ENCODE data around the gene DCAF5.

Gene DCAF5

DNA sequence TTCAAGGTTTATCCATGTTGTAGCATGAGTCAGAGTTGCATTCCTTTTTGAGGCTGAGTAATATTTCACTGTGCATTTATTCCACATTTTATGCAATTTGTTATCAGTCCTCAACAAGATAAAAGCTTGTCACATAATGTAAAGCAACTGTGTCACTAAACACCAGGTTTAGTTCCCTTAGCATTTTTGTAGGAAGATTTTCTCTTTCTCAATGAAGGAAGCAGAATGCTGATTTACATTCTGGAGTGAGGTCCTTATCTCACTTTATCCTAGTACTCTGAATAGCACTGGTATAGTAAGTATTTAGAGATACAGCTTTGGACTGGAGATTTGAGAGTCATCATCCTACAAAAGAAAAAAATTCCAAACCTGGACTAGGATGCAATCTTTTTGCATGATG is 28.6 kb upstream of the DCAF5 start:
- Histone ChIP-seq H3K27ac (replicated peaks) (no peak overlapping the region), H3K4me3 (replicated peaks; ENCODE audit: insufficient read depth, low read length) (no peak overlapping the region), H3K27me3 (ENCODE audit: insufficient read depth, poor library complexity, severe bottlenecking) (no peaks in the 10 kb centered on the region)
- DNase-seq (ENCODE audit: low read depth in 1 of 2, low spot score in 1 of 2): no peak
- no peak for TF ChIP-seq SPI1 (IDR thresholded peaks at IDR 0.05; ENCODE audit: borderline replicate concordance, low read depth)
- TF ChIP-seq, protein P1, sequence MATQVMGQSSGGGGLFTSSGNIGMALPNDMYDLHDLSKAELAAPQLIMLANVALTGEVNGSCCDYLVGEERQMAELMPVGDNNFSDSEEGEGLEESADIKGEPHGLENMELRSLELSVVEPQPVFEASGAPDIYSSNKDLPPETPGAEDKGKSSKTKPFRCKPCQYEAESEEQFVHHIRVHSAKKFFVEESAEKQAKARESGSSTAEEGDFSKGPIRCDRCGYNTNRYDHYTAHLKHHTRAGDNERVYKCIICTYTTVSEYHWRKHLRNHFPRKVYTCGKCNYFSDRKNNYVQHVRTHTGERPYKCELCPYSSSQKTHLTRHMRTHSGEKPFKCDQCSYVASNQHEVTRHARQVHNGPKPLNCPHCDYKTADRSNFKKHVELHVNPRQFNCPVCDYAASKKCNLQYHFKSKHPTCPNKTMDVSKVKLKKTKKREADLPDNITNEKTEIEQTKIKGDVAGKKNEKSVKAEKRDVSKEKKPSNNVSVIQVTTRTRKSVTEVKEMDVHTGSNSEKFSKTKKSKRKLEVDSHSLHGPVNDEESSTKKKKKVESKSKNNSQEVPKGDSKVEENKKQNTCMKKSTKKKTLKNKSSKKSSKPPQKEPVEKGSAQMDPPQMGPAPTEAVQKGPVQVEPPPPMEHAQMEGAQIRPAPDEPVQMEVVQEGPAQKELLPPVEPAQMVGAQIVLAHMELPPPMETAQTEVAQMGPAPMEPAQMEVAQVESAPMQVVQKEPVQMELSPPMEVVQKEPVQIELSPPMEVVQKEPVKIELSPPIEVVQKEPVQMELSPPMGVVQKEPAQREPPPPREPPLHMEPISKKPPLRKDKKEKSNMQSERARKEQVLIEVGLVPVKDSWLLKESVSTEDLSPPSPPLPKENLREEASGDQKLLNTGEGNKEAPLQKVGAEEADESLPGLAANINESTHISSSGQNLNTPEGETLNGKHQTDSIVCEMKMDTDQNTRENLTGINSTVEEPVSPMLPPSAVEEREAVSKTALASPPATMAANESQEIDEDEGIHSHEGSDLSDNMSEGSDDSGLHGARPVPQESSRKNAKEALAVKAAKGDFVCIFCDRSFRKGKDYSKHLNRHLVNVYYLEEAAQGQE (IDR thresholded peaks at IDR 0.05; ENCODE audit: insufficient replicate concordance, low read depth): no peak
- no peak for TF ChIP-seq CTCF (IDR thresholded peaks at IDR 0.05; ENCODE audit: insufficient read depth, low read length)
- TF ChIP-seq GABPA (IDR thresholded peaks at IDR 0.05; ENCODE audit: low read depth): no peak
- no peak for TF ChIP-seq POLR2AphosphoS5 (IDR thresholded peaks at IDR 0.05; ENCODE audit: low read depth)

- Histone ChIP-seq H3K4me3 (replicated peaks; ENCODE audit: insufficient read depth, low read length) (no peak overlapping the region), H3K27ac (replicated peaks) (no peak overlapping the region), H3K27me3 (ENCODE audit: insufficient read depth, poor library complexity, severe bottlenecking) (no peaks in the 10 kb centered on the region)
- TF ChIP-seq CTCF (IDR thresholded peaks at IDR 0.05; ENCODE audit: insufficient read depth, low read length) (no peak), SPI1 (IDR thresholded peaks at IDR 0.05; ENCODE audit: borderline replicate concordance, low read depth) (no peak), GABPA (IDR thresholded peaks at IDR 0.05; ENCODE audit: low read depth) (no peak), POLR2AphosphoS5 (IDR thresholded peaks at IDR 0.05; ENCODE audit: low read depth) (no peak)
- TF ChIP-seq, protein P1 (IDR thresholded peaks at IDR 0.05; ENCODE audit: insufficient replicate concordance, low read depth): no peak
- DNase-seq (ENCODE audit: low read depth in 1 of 2, low spot score in 1 of 2): no peak
These were observed 22.2 kb upstream of the DCAF5 start for GRCh38 chr14:69175130-69175529.

GRCh38 chr14:69171569-69171968 is 18.6 kb upstream of the DCAF5 start:
- Histone ChIP-seq H3K4me3 (replicated peaks; ENCODE audit: insufficient read depth, low read length) (no peak overlapping the region), H3K27ac (replicated peaks) (no peak overlapping the region), H3K27me3 (ENCODE audit: insufficient read depth, poor library complexity, severe bottlenecking) (no peaks in the 10 kb centered on the region)
- TF ChIP-seq CTCF (IDR thresholded peaks at IDR 0.05; ENCODE audit: insufficient read depth, low read length) (no peak), SPI1 (IDR thresholded peaks at IDR 0.05; ENCODE audit: borderline replicate concordance, low read depth) (no peak), POLR2AphosphoS5 (IDR thresholded peaks at IDR 0.05; ENCODE audit: low read depth) (no peak), GABPA (IDR thresholded peaks at IDR 0.05; ENCODE audit: low read depth) (no peak)
- TF ChIP-seq, protein P1 (IDR thresholded peaks at IDR 0.05; ENCODE audit: insufficient replicate concordance, low read depth): no peak
- no peak for DNase-seq (ENCODE audit: low read depth in 1 of 2, low spot score in 1 of 2)

All from HL-60 (cell line).